K562 (cell line): Measurements from ENCODE around the gene ZNF264. TPM values are rescaled to one million over a fixed set of nuclear protein-coding genes. Genes with fewer than 3 reads are reported as not detected.
A peak's percentile ranks its signal among the peaks of the same experiment; 100 is the strongest.

Experiments
- BRD4 ChIP-seq: fragments of 200-600 bp; sonication (generic); IDR thresholded peaks from 2 replicates; pipeline ENCODE4 v1.6.1; 2017; ENCODE audit warnings: inconsistent platforms
- DMBX1 ChIP-seq: fragments of 250-450 bp; sonication (Bioruptor Pico); IDR thresholded peaks from 2 replicates; pipeline ENCODE4 v1.8.0; 2022; ENCODE audit warnings: inconsistent platforms, mild to moderate bottlenecking, moderate library complexity, borderline replicate concordance
- GTF3C2 ChIP-seq: IDR thresholded peaks from 3 replicates; pipeline ENCODE4 v1.6.1; 2011; ENCODE audit warnings: borderline replicate concordance, mild to moderate bottlenecking, moderate library complexity; ENCODE audit not compliant: insufficient read length; ENCODE audit errors: extremely low read depth
- JUN ChIP-seq, 2 experiments: sonication (generic) in 1 of 2; formaldehyde crosslinking in 1 of 2; IDR thresholded peaks; 2 replicates each; pipeline versions ENCODE4 v1.6.1 to v1.8.0; 2012 to 2022; ENCODE audit warnings: borderline replicate concordance in 2 of 2, mild to moderate bottlenecking in 2 of 2, improper control_type of control experiment in 1 of 2, low read depth in 1 of 2, low read length in 1 of 2, missing genetic modification reagents in 1 of 2
- LCOR ChIP-seq: sonication (generic); formaldehyde crosslinking; IDR thresholded peaks from 2 replicates; pipeline ENCODE4 v1.8.0; 2022; ENCODE audit warnings: mild to moderate bottlenecking, missing genetic modification reagents
- PTBP1 ChIP-seq: fragments of 200-400 bp; formaldehyde crosslinking; IDR thresholded peaks from 2 replicates; pipeline ENCODE4 v1.6.1; 2017; ENCODE audit warnings: low read depth, low read length
- PTRF ChIP-seq: fragments of 450-650 bp; IDR thresholded peaks from 2 replicates; pipeline ENCODE4 v1.6.1; 2016; ENCODE audit warnings: mild to moderate bottlenecking, missing genetic modification characterization, missing compliant biosample characterization
- PTTG1 ChIP-seq: fragments of 450-650 bp; IDR thresholded peaks from 2 replicates; pipeline ENCODE4 v1.6.1; 2016; ENCODE audit warnings: low read depth, mild to moderate bottlenecking, missing genetic modification characterization, missing compliant biosample characterization
- YY1 ChIP-seq, 3 experiments: IDR thresholded peaks; 2 replicates each; pipeline ENCODE4 v1.6.1; 2011; ENCODE audit warnings: low read length in 2 of 3, mild to moderate bottlenecking in 2 of 3, moderate library complexity in 2 of 3, borderline replicate concordance in 1 of 3, control low read depth in 1 of 3, low read depth in 1 of 3; ENCODE audit not compliant: insufficient read depth in 3 of 3, insufficient replicate concordance in 2 of 3, control insufficient read depth in 1 of 3, insufficient read length in 1 of 3; ENCODE audit errors: extremely low read depth in 1 of 3
- ZNF407 ChIP-seq: fragments of 450-650 bp; IDR thresholded peaks from 2 replicates; pipeline ENCODE4 v1.6.1; 2016; ENCODE audit warnings: low read depth
- ZNF507 ChIP-seq: conservative IDR thresholded peaks from 2 replicates; pipeline ENCODE4 v1.6.1; 2017; ENCODE audit warnings: missing genetic modification characterization, missing compliant biosample characterization
- polyA plus RNA-seq, 8 experiments: library from polyadenylated mRNA; depleted of rRNA in 4 of 8; stranded (reverse) in 5 of 8; unstranded in 3 of 8; fragments of >200 nt; fragmentation: Nextera tagmentation in 2 of 8; fragmentation: Illumina TruSeq in 1 of 8; extraction: Ambion mirVana in 2 of 8; extraction: Trizol in 1 of 8; gene quantifications; 2 replicates each; pipeline versions ENCODE4 v1.2.1 to v1.2.3, GENCODE V29; 2011 to 2014; ENCODE audit warnings: inconsistent platforms in 1 of 8, missing spikeins in 1 of 8
- total RNA-seq, 7 experiments: library from RNA; depleted of rRNA in 6 of 7; stranded (reverse); fragments of >200 nt in 6 of 7; fragmentation: Illumina TruSeq in 2 of 7; extraction: Trizol in 2 of 7; gene quantifications; 2 replicates each; pipeline versions ENCODE4 v1.2.1 to v1.2.3, GENCODE V29; 2011 to 2021; ENCODE audit warnings: low replicate concordance in 1 of 7

The ZNF264 gene
- total and polyA plus RNA-seq, 9 of the 15 experiments (the other 6 are each of a cell fraction or from before 2014, with no cell fraction given), result 0.08 to 7.9 (median 1.3) TPM

DNA sequence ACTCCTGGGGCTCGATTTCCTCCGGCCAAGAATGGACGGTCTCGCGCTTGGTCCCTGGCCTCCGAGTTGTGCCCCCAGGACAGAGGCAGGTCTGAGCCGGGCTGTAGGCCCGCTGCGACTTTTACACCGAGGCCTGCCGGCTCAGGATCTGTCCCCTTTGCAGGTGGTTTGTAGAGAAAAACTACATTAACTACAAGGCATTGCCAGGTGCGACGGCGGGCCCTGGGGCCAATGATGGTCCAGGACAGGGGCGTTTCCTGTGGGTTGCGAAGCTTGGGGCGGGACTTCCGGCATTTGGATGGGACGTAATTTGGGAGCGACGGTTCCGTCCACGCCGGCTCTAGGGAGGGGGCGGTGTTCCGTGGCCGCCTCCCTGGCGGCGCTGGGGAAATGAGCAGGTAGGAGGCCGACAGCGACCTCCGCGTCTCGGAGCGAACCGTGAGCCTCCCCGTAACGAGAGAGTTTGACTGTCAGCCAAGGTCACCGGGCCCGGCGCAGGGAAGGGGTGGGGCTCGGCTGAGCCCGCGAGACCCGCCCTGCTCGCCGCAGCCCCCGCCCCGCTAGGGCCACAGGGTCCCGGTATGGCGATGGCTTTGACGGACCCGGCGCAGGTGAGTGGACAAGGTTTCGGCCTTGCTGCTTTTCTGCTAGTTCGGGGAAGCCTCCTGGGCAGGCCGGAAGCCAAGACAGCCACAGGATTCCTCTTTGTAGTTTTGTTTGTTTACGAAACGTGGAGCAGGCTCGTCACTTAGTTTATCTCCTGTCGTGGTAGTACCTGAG lies 49.2 kb downstream of the ZNF264 start, which contains the start of gene ZNF805 (continued):
- TF ChIP-seq GTF3C2 (no peak), BRD4 (no peak), JUN (IDR thresholded peaks at IDR 0.05; ENCODE audit: borderline replicate concordance, low read depth, low read length) (peak; percentile 48; the same call in 1 of the 2 replicates), JUN (CRISPR knock-in tag; IDR thresholded peaks at IDR 0.05; ENCODE audit: borderline replicate concordance) (no peak), DMBX1 (CRISPR knock-in tag) (peak; percentile 35; the same call in 1 of the 2 replicates), ZNF507 (tag) (no peak), PTTG1 (tag) (no peak), YY1 (IDR thresholded peaks at IDR 0.05; ENCODE audit: borderline replicate concordance in 1 of 3, control insufficient read depth in 1 of 3, extremely low read depth in 1 of 3, insufficient read depth in 3 of 3, insufficient read length in 1 of 3, insufficient replicate concordance in 2 of 3, low read depth in 1 of 3, low read length in 2 of 3) (peak in 2 of 3 experiments; percentile 72 to 88), ZNF407 (peak; percentile 38; the same call in 1 of the 2 replicates), LCOR (CRISPR knock-in tag) (no peak), PTRF (tag) (no peak), PTBP1 (no peak)
